ENCODE data around the gene HOXA9. TPM values are rescaled to one million over a fixed set of nuclear protein-coding genes. Genes with fewer than 3 reads are reported as not detected.

The HOXA9 gene
- total RNA-seq = not detected

GRCh38 chr7:27165089-27165995 lies at the start of gene HOXA9:
Gene HOXA9, minus strand, starts transcription at chr7:27165537. Its CDS starts 80 bp downstream, at chr7:27165457.

DNA sequence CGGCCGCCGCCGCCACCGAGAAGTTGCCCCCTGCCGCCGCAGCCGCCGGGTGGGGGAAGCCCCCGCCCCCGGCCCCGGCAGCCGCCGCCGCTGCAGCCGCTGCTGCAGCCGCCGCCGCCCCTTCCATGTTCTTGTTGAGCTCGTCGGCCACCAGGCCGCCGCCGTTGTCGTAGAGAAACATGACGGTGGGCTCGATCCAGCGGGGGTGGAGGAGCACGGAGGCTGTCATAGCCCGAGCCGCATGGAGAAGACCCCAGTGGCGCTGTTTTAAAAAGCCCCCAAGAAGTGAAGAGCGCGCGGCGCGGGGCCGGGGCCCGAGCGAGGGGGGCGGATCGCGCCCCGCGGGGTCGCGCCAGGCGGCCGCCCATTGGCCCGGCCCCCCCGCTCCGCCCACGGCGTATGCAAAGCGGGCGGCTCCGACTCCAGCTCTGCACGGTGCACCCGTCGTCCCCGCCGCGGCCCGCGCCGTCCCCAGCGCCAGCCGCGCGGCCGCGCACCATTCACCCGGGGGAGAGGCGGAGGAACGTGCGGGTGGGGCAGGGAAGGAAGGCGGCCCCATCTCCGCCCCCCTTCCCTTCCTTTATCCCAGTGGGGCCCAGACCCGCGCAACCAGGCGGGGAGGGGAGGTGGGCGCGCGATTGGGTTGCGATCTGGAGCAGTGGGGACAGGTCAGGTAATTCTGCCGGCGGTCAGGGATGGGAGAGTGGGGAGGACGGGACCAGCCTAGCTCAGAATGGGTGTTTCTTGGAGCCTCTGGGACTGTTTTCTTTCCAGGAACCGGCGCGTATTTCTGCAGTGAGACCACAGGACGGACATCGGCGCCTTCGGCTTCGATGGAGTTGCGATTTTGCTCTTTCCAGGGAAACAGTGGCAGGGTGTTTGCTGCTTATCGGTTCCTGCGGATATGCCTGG lies 34.8 kb upstream of the HOXA9 start, which contains the start of gene HOXA13:
Gene HOXA13 (minus strand): TSS at position 243 of the 912 bp plus-strand sequence. CDS start 14 bp downstream, at position 229.

DNA sequence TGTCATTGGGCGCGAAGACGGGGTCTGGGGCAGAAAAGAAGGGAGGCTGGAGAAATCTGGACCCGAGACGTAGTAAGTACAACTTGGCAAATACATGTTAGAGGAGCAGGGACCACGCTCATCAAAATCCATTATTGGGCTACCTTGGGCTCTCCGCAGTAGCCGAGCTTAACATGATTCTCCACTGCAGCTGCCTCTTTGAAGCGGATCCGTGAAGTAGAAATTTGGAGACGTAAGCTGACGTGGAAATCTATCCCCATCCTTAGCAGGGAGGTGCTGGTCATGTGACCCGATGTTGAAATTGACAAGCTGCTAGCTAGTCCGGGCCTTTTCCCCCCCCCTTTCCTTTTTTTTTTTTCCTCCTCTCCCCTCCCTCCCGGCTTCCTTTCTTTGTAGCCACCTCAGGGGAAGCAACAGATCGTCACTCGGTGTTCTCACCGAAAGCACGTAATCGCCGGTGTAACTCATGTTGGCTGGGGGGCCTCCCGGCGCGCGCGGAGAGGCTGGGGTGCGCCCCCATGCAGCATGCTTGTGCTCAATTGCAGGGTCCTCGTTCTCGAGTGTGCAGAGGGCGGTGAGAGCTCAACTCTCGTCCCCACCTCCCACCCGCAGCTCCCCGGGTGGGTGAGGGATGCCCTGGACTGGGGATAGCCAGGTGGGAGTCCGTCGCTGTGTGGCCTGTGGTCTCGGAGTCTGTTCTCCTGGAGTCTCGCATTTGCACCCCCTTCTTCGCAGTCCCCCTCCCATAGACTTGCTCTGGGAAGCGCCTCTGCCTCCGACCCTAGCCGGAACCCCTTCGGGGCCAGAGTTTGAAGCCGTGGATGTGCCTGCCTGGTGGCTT lies 19.9 kb upstream of the HOXA9 start, which contains the start of gene HOXA11:
Gene HOXA11 (minus strand): TSS at position 220 of the 841 bp plus-strand sequence. CDS start 88 bp downstream, at position 132.

GRCh38 chr7:27173956-27174873 lies 8.9 kb upstream of the HOXA9 start, which contains the start of gene HOXA10:
Gene HOXA10, minus strand, starts transcription at chr7:27174320. Its CDS starts 14 bp downstream, at chr7:27174306.

DNA sequence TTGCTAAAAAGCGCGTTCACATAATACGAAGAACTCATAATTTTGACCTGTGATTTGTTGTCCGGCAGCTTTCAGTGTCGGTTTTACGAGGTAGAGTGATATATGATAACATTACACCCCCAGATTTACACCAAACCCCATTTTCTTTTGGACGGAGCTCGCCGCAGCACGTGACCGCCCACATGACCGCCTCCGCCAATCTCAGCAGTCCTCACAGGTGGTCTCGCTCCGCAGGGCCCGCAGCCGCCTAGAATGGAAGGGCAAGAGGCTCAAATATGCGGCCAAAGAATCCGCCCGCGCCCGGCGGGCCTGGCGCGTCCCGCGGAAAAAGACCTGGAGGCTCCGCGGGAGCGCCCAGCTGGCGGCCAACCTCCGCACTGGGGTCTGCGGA lies 8.8 kb downstream of the HOXA9 start, which contains the start of gene HOXA7:
Gene HOXA7 (minus strand): TSS at position 168 of the 391 bp plus-strand sequence. CDS start 130 bp downstream, at position 38.

GRCh38 chr7:27151931-27152815 lies 13.2 kb downstream of the HOXA9 start, which contains the start of gene HOXA3:
Gene HOXA3, minus strand, starts transcription at chr7:27152583. Its CDS starts 41,943 bp downstream, at chr7:27110640.

GRCh38 chr7:27147199-27148030 lies 17.9 kb downstream of the HOXA9 start, which contains the start of gene HOXA6:
Gene HOXA6, minus strand, starts transcription at chr7:27147774. Its CDS starts 25 bp downstream, at chr7:27147749.

DNA sequence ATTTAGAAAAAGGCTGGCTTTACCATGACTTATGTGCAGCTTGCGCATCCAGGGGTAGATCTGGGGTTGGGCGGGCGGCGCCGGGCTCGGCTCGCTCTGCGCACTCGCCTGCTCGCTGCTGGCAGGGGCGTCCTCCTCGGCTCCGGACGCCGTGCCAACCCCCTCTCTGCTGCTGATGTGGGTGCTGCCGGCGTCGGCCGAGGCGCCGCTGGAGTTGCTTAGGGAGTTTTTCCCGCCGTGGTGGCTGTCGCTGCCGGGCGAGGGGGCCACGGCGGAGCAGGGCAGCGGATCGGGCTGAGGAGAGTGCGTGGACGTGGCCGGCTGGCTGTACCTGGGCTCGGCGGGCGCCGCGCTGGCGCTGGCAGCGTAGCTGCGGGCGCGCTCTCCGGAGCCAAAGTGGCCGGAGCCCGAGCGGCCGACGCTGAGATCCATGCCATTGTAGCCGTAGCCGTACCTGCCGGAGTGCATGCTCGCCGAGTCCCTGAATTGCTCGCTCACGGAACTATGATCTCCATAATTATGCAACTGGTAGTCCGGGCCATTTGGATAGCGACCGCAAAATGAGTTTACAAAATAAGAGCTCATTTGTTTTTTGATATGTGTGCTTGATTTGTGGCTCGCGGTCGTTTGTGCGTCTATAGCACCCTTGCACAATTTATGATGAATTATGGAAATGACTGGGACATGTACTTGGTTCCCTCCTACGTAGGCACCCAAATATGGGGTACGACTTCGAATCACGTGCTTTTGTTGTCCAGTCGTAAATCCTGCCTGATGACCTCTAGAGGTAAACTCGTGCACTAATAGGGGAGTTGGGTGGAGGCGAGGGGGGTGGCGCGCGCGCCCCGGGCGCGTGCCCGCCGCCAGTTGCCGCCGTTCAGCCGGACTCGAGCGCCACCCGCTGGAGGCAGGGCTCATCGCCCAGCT lies 22.1 kb downstream of the HOXA9 start, which contains the start of gene HOXA5:
Gene HOXA5 (minus strand): TSS at position 659 of the 927 bp plus-strand sequence. CDS start 74 bp downstream, at position 585.

GRCh38 chr7:27130540-27131389 lies 34.6 kb downstream of the HOXA9 start, which contains the start of gene HOXA4:
Gene HOXA4, minus strand, starts transcription at chr7:27130757. Its CDS starts 24 bp downstream, at chr7:27130733.

Small RNA genes lying within 50 kb of the gene (microRNA-seq; reads per million reads assigned to microRNA genes)
- gene MIR196B (ENCODE audit: borderline microRNAs expressed, borderline replicate concordance) = 30.2 reads per million, percentile 56 among the genes with 10 or more reads in this experiment

Other genes with a start within 250 kb of the HOXA9 start
- under 1 TPM; 0.40 to 0.46 TPM for gene HOXA1, start 69.5 kb downstream of the HOXA9 start, total RNA-seq
- gene HOXA2, start 62.9 kb downstream of the HOXA9 start, total RNA-seq = not detected
- not detected for gene HOXA4, start 34.8 kb downstream of the HOXA9 start, total RNA-seq
- not detected for gene HOXA5, start 21.9 kb downstream of the HOXA9 start, total RNA-seq
- not detected for gene HOXA6, start 17.8 kb downstream of the HOXA9 start, total RNA-seq
- not detected for gene HOXA3, start 13.0 kb downstream of the HOXA9 start, total RNA-seq
- not detected for gene HOXA7, start 8.9 kb downstream of the HOXA9 start, total RNA-seq
- under 1 TPM in 1 of 2 experiments, not detected in 1; 0.29 TPM for gene HOXA10, start 8.8 kb upstream of the HOXA9 start, total RNA-seq
- not detected for gene HOXA11, start 19.7 kb upstream of the HOXA9 start, total RNA-seq
- not detected for gene HOXA13, start 34.6 kb upstream of the HOXA9 start, total RNA-seq
- not detected for gene EVX1, start 77.3 kb upstream of the HOXA9 start, total RNA-seq

Data from activated naive CD4-positive, alpha-beta T cell treated with anti-CD3 and anti-CD28 coated beads, Interleukin-2, amount 10 ng/mL, durations not matched to agents 5 hours and 36 hours (primary cell).